ENCODE measurements around the gene IFIT1.
"Not testable (repeated sequence)": the region's sequence is repeated elsewhere in the genome, so short reads cannot be mapped to it uniquely, and the experiment has no call there.

The IFIT1 gene

DNA sequence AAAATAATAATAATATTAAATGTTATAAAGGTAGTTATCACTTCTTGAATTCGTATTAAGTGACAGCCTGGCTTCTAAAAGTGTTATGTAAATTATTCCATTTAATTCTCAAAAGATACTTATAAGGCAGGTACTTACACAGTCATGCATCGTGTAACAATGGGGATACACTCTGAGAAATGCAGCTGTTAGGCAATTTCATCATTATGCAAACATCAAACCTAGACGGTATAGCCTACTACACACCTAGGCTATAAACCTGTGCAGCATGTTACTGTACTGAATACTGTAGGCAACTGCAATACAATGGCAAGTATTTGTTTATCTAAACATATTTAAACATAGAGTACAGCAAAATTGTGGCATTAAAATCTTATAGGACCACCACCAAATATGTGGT, 1.5 kb downstream of the IFIT1 start:
- DNase-seq (ENCODE audit: extremely low spot score, insufficient read length, low read depth), result no peak
- no peak for FAIRE-seq

DNA sequence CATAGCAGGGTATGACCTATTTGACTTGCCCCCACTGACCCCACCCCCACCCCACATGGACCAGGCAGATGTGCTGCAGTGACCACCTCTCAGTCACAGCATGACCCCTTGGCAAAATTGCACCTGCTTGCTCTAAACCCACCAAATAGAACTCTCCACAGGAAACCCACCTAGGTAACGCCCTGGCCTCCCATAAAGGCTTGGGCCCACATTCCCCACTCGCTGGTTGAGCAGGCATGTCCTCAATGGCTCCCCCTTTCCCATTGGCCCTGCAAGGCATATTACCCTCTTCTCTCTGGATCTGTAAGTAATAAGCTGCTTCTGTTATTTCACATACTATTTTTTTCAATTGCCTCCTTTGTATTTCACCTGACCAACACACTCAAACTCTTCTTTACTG, 2.7 kb downstream of the IFIT1 start:
- DNase-seq (ENCODE audit: extremely low spot score, insufficient read length, low read depth) (no peak), FAIRE-seq (no peak)

DNA sequence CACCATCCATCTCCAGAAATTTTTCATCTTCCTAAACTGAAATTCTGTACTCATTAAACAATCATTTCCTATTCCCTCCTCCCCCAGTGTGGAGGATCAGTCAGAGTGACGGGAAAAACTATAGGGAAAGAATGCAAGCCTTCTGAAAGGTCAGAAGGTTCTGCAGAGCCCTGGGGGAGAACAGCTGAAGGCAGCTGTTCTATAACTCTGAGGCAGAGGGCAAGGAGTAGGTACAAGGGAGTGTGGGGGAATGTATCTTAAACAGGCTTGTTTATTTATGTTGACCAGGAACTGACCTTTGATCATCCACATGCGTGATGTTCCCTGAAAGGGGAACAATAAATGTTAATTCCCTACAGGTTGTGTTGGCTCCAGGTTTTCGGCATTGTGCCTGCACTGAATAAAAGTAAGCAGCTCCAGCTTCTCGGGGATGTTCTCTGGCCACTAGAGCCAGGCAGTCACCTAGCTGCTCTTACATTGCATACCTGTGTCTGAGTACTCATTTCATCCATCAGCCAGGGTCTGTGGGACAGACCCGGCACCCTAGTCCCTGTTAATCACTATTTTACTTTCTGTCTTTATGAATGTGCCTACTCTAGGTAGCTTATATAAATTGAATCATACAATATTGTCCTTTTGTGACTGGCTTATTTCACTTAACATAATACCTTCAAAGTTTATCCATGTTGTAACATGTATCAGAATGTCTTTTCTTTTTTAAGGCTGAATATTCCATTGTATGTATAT, 5.8 kb downstream of the IFIT1 start:
- FAIRE-seq, result peak; percentile 33
- no peak for DNase-seq (ENCODE audit: extremely low spot score, insufficient read length, low read depth)

DNA sequence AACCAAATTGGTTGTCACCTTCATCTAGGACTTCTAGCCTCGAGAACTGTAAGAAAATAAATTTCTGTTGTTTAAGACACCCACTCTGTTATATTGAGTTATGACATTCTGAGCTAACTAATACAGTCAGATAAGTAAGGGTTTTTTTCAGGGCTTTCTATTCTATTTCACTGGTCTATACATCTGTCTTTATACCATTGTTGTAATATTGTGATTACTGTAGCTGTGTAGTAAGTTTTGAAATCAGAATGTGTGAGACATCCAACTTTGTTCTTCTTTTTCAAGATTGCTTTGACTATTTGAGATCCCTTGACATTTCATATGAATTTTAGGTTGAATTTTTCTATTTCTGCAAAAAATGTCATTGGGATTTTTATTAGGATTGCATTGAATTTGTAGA, 7.5 kb downstream of the IFIT1 start:
- FAIRE-seq (no peak), DNase-seq (ENCODE audit: extremely low spot score, insufficient read length, low read depth) (no peak)

DNA sequence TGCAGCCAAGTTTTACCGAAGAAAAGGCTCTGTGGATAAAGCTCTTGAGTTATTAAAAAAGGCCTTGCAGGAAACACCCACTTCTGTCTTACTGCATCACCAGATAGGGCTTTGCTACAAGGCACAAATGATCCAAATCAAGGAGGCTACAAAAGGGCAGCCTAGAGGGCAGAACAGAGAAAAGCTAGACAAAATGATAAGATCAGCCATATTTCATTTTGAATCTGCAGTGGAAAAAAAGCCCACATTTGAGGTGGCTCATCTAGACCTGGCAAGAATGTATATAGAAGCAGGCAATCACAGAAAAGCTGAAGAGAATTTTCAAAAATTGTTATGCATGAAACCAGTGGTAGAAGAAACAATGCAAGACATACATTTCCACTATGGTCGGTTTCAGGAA, 10.6 kb downstream of the IFIT1 start:
- FAIRE-seq, result no peak
- no peak for DNase-seq (ENCODE audit: extremely low spot score, insufficient read length, low read depth)

DNA sequence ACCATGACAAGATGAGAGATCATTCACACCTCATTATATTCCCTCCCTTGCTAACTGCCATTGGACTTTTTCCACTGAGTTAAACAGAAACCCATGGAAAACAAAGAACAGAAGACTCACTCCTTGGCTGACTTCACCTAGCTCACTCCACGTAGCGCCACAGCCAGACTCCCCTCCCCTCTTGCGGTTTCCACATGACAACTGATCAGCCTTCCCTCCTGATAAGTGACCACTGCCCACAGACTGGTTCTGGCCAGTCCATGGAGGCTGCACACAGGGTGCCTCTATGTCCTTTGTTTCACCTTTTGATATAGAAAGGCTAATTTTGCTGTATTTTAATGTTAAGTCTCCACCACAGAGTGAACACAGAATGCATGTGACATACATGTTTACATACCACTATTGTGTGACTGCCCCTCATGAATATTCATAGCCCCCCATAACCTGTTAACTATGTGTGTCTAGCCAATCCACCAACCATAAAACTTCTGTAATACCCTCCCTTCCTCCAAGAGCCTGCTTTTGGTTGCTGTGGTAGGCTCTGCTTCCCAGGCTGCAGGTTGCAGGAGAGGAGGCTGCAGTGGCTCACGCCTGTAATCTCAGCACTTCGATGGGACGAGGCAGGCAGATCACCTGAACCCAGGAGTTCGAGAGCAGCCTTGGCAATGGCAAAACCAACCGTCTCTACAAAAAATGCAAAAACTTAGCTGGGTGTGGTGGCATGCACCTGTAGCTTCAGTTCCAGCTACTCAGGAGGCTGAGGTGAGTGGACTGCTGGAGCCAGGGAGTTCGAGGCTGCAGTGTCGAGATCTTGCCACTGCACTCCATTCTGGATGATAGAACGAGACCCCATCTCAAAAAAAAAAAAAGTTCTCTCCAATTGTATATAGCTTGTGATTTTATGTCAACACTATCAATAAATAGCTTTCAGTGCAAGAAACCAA, 12.0 kb downstream of the IFIT1 start:
- FAIRE-seq (no peak), DNase-seq (ENCODE audit: extremely low spot score, insufficient read length, low read depth) (no peak)

DNA sequence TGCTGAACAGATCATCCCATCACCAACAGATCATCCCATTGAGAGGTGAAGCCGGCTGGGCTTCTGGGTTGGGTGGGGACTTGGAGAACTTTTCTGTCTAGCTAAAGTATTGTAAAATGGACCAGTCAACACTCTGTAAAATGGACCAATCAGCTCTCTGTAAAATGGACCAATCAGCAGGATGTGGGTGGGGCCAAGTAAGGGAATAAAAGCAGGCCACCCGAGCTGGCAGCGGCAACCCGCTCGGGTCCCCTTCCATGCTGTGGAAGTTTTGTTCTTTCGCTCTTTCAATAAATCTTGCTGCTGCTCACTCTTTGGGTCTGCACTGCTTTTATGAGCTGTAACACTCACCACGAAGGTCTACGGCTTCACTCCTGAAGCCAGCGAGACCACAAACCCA, 13.8 kb downstream of the IFIT1 start:
- not testable (repeated sequence) for DNase-seq (ENCODE audit: extremely low spot score, insufficient read length, low read depth); FAIRE-seq

DNA sequence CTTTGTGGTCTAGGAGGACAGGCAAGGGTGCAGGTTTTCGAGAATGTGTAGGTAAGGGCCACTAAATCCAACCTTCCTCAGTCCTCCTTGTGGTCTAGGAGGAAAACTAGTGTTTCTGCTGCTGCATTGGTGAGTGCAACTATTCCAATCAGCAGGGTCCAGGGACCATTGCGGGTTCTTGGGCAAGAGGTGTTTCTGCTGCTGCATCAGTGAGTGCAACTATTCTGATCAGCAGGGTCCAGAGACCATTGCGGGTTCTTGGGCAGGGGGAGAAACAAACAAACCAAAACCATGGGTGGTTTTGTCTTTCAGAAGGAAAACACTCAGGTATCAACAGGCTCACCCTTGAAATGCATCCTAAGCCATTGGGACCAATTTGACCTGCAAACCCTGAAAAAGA, 15.4 kb downstream of the IFIT1 start:
- FAIRE-seq; DNase-seq (ENCODE audit: extremely low spot score, insufficient read length, low read depth): not testable (repeated sequence)

DNA sequence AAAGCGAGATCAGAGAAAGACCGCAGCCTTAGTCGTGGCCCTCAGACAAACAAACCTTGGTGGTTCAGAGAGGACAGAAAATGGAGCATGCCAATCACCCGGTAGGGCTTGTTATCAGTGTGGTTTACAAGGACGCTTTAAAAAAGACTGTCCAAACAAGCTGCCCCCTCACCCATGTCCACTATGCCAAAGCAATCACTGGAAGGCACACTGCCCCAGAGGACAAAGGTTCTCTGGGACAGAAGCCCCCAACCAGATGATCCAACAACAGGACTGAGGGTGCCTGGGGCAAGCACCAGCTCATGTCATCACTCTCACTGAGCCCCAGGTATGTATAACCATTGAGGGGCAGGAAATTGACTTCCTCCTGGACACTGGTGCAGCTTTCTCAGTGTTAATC, 16.9 kb downstream of the IFIT1 start:
- FAIRE-seq; DNase-seq (ENCODE audit: extremely low spot score, insufficient read length, low read depth): not testable (repeated sequence)

DNA sequence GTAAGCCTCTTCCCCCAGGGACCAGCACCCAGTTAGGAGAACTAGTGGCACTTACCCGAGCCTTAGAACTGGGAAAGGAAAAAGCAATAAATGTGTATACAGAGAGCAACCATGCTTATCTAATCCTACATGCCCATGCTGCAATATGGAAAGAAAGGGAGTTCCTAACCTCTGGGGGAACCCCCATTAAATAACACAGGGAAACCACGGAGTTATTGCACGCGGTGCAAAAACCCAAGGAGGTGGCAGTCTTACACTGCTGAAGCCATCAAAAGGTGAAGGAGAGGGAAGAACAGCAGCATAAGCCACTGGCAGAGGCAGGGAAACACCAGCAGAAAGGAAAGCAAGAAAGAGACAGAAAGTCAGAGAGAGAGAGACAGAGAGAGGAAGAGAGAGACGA, 18.1 kb downstream of the IFIT1 start:
- FAIRE-seq; DNase-seq (ENCODE audit: extremely low spot score, insufficient read length, low read depth): not testable (repeated sequence)

DNA sequence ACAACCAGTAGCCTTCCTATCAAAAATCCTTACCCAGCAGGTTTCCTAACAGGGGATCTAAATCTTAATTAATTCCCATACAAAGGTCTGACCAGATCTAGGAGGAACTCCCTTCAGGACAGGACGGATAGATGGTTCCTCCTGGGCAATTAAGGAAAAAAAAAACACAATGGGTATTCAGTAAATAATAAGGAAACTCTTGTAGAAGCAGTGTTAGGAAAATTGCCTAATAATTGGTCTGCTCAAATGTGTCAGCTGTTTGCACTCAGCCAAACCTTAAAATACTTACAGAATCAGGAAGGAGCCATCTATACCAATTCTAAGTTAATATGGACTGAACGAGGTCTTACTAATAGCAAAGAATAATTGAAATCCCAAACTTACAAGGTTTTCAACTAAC, 18.7 kb downstream of the IFIT1 start:
- not testable (repeated sequence) for FAIRE-seq; DNase-seq (ENCODE audit: extremely low spot score, insufficient read length, low read depth)

DNA sequence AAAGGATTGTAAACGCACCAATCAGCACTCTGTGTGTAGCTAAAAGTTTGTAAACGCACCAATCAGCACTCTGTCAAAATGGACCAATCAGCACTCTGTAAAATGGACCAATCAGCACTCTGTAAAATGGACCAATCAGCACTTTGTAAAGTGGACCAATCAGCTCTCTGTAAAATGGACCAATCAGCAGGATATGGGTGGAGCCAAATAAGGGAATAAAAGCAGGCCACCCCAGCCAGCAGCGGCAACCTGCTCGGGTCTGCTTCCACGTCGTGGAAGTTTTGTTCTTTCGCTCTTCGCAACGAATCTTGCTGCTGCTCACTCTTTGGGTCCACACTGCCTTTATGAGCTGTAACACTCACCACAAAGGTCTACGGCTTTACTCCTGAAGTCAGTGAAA, 19.9 kb downstream of the IFIT1 start:
- DNase-seq (ENCODE audit: extremely low spot score, insufficient read length, low read depth); FAIRE-seq: not testable (repeated sequence)

DNA sequence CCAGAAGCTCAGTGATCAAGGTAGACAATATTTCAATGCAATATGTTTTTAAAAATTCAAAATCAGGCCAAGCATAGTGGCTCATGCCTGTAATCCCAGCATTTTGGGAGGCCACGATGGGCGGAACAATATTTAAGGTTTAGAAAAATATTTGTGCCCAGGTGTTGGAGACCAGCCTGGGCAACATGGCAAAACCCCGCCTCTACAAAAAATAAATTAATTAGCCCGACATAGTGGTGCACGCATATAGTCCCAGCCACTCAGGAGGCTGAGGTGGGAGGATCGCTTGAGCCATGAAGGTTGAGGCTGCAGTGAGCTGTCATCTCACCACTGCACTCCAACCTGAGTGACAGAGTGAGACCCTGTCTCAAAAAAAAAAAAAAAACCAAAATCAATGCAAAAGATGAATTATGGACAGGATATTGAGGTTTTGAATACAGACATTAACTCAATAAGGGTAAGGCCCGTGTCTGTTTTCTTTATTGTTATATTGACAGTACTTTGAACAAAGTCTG, 21.0 kb downstream of the IFIT1 start:
- no peak for FAIRE-seq
- no peak for DNase-seq (ENCODE audit: extremely low spot score, insufficient read length, low read depth)

DNA sequence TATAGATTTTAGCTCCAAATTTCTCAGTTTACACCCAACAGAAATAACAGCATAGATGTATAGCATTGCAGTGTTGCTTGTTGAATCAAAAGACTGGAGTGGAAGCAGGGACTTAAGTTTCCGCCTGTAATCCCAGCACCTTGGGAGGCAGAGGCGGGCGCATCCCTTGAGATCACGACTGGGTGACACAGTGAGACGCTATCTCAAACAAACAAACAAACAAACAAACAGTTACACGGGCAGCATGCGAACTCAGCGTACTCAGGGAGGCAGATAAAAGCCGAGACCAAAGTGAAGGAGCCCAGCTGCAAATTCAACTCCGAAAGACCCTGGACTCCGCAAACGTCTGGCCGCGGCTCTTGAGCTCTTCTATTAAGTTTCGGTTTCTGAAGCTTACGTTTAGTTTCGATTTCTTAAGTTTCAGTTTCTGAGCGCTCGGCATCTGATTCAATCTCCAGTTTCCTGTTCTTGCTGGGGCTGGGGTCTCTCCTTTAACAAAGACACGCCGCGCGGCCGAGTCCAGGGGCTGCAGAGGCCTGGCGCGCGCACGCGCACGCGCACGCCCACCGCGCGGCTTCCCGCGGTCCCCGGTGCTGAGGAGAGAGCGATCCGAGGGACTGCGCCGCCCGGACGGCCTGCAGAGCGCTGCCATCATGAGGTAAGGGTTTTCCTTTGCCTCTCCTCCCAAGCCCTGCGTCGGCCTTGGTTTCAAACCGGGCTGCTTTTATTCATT, 21.9 kb downstream of the IFIT1 start, which contains the start of gene IFIT5:
TSS of gene IFIT5 (plus strand) at position 423 of the 733 bp plus-strand sequence. CDS start at position 654, 231 bp downstream.
- DNase-seq (ENCODE audit: extremely low spot score, insufficient read length, low read depth) (peak; percentile 51), FAIRE-seq (peak; percentile 87)

DNA sequence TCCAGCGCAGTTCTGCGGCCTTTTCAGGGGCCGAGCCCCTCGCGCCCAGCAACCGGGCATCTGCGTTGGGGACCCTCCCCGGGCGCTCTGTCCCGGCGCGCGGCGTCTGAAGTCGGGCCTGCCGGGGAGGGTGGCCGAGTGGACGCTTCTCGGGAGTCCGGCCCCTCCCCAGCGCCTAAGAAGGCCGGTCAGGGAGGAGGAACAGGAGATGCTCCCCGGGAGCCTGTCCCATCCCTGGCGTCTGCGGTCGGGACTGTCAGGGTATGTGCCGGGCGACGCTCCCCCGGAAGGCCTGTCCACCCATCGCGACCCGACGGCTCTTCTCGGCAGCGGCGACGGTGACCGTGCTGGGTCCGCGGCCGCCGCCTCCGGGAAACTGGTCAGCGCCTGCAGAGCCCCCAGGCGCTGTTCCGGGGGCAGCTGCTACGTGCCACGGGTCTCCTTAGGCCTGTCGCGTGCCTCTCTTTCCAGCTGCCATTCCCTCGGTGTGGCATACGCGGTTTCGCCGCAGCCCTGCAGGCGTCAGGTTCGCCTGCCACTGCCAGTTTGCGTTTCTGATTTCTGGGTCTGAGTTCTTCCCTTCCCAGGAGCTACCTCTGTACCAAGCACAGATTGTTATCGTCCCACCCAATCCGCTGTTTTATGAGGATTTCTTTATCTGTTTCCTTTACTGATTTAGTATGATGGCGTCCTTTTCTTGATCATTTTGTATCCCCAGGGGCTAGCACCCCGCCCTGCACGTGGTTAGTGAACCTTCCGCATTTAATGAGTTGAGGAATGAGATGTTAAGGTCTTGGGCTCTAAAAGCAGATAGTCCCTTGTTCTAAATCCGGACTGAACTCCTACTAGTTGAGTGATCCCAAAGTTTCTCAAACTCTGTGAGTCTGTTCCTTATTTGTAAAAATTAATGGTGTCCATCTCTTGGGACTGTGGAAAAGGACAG, 22.7 kb downstream of the IFIT1 start:
- DNase-seq (ENCODE audit: extremely low spot score, insufficient read length, low read depth) (no peak), FAIRE-seq (peak; percentile 74)

DNA sequence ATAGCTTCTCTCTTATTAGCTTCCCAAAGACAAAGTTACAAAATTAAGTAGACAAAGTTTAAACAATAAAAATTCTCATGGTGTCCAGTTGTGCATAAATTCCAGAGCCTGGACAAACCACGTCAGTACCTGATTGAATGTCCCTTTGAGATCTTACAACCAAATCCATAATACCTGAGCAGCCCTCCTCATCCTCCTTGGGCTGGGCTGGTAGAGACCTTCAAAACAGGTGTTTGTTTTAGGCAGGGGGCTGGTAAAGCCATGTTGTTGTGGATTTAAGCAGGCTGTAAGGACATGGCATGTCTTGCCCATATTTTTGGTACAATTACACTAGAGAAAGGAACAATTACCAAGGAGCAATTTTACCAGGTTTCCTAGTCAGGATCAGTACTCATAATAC, 24.0 kb downstream of the IFIT1 start:
- DNase-seq (ENCODE audit: extremely low spot score, insufficient read length, low read depth) (no peak), FAIRE-seq (no peak)

DNA sequence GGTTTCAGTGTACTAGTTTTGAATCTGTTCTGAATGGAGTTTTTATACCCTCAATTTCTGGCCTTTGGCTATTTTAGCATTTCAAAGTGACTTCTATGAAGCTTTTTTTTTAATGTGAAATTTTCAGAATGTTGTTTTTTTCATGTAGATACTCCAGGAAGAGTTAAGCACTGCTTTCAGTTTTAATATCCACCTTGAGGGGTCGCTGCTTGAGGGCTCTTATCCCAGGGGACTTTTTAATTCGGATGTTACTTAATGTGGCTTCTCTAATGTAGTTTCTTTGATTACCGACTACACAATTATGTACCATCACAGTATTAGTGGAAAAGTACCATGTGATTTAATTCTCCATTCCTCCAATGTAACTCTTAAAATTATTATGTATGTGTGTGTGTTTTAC, 27.1 kb downstream of the IFIT1 start:
- DNase-seq (ENCODE audit: extremely low spot score, insufficient read length, low read depth), result no peak
- peak; percentile 54 for FAIRE-seq

DNA sequence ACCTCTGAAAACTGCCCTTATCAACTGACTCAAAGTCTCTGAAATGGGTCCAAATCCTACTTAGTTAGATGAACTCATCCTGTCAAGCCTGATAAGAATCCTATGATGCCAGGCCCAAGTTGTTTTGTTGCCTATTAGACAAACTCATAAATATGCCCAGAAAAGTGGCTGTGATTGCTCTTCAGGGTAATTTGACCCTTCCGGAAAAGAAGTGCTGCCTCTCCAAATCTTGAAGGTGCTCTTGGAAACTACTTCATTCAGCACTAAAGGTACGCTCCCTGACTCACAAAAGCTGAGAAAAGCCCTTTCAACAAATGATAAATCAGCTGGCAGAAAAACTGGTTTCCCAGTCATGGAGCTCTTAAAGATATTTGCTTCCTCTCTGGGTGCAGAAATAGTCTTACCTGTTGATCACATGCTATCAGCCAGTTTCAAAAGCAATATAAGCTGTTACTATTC, 28.6 kb downstream of the IFIT1 start:
- no peak for FAIRE-seq
- DNase-seq (ENCODE audit: extremely low spot score, insufficient read length, low read depth), result no peak

DNA sequence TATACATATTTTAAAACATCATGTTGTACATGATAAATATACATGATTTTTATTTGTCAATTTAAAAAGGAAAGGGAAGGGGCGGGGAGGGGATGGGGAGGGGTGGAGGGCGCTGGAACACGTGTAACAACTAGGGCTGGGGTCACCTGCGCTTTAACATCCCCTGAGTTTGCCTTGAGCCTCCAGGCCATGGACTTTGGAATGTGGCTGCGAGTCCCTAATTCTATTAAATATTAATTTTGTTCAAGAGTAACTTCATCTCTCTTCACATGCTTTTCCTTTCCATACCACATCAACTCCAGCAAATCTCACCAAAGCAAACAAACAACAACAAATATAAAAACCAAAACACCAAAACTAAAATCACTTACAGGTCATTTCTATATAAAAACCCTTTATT, 32.6 kb downstream of the IFIT1 start:
- DNase-seq (ENCODE audit: extremely low spot score, insufficient read length, low read depth) (no peak), FAIRE-seq (no peak)

Measured in GM18507 (cell line).